Stimulated activated CD4-positive, alpha-beta T cell treated with anti-CD3 and anti-CD28 coated beads, Interleukin-15, amount 100 ng/mL, for 48 hours (primary cell): Measurements from ENCODE around the gene SERPINA6.
"Not testable (repeated sequence)": the region's sequence is repeated elsewhere in the genome, so short reads cannot be mapped to it uniquely, and the experiment has no call there.

ENCODE experiments used
- DNase-seq, 2 donors: peaks; one replicate each; pipeline ENCODE4 v3.0.0-alpha.2; 2020; ENCODE audit warnings: low read depth in 2 of 2

Gene SERPINA6, protein sequence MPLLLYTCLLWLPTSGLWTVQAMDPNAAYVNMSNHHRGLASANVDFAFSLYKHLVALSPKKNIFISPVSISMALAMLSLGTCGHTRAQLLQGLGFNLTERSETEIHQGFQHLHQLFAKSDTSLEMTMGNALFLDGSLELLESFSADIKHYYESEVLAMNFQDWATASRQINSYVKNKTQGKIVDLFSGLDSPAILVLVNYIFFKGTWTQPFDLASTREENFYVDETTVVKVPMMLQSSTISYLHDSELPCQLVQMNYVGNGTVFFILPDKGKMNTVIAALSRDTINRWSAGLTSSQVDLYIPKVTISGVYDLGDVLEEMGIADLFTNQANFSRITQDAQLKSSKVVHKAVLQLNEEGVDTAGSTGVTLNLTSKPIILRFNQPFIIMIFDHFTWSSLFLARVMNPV

DNA sequence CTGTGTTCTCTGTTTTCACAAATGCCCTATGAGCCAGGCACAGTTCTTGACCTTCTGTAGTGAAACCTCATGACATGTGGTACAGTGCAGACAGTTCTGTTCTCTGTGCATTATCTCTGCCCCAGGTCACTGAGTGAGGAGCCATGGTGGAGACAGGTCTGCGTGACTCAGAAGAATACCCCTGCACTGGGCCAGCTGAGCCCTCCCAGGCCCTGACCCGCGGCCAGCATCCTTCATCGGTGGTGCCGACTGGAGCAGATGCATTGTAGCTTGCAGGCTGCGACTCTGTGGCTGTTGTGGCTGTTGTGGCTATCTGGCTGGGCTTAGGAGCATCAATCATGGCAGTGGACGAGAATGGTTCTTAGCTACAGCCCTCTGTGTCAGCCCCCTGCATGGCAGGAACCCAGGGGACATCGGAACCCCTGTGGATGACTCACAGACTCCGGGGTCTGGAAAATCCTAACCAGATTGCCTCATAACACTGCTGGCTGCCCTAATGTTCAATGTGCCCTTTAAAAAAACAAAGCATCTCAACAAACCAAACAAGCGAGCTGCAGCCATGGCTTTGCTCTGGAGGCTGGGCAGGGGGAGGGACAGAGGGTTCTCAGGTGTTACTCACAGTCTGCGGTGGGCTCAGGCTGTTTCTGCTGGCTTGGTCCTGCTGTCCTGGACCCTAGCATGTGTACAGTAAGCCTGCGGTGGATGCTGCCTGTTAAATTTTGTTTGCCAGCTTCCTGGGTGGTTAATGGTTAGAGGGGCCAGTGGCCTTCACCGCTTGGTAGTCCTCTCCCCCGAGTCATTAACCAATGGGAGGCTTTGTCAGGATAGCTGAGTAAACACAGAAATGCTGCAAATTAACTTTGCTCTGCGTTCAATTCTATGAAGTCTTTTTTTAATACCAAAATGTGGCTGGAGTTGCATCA, at the start of gene SERPINA6:
Gene SERPINA6 (minus strand): TSS at position 689 of the 923 bp plus-strand sequence. CDS start 8,688 bp downstream, outside the sequence.
- DNase-seq, result no peak

DNA sequence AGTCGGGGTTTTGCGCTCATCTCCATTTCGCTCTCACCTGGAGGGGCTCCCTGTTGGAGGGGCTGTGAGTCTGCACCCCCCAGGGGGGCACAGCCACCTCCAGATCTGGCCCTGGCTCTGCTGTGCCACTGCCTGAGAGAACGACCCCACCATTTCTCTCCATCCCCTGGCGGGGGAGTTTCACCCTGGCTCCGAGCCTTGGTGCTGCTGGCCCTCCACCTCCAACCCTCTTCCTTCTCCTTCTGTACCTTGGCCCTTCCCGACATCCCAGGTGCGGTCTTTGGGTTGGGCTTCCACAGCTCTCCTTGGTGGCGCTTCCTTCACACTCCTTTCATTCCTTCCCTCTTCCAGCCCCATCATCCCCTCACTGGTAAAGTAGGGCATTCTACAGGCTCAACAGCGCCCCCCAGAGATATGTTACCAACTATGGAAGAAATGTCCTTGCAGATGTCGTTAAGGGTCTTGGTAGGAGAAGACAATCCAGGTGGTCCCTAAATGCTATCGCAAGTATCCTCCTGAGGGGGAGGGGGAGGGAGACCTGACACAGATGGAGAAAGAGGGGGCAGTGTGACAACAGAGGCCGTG, 49.0 kb upstream of the SERPINA6 start:
- no peak for DNase-seq

DNA sequence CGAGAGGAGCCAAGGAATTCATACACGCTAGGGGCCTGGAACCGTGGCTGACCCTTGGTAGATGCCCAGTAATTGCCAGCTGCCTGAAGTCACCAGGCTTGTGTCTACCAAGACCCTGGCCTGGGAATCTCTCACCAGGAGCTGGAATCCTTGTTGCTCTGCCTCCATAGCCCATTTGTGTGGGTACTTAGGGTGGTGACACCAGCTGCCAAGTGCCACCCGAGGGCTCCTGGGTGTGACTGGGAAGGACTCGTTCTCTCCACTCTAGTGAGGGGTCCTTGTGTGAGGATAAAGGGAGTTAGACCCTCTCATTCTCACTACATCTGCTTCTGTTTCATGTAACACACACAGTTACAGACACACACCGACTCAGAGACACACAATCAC, 47.4 kb upstream of the SERPINA6 start:
- DNase-seq, result no peak

DNA sequence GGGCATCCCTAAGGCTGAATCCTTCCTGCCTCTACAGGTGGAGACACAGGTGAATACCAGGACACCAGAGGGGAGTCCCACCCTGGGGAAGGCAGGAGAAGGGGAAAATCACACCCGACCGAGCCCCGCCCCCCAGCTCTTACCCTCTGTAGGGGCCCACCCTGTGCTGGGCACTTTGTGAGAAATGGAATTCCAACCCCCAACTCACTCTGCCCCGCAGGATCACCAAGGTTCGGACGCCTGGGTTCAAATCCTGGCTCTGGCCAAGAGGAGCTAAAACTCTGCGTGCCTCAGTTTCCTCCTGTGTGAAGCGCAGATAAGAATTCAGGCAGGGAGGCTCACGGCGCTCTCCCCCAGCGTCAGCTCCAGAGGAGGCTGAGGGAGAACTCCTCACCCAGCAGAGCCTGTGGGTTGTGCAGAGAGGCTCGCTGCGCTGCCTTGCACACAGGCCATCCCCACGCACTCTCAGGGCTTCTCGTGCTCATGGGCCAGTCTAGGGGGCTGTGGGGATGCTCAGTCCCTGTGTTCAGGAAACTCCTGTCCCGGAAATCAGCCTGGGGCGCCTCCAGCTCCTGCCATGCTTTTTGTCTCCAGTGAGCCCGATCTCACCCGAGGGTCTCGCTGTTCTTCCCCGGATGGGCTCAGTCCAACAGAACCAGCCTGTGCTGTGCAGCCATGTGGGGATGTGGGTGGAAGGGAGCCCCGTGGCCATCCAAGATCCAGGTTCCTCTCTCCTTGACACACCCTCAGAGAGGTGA, 46.8 kb upstream of the SERPINA6 start:
- DNase-seq, result not testable (repeated sequence)

DNA sequence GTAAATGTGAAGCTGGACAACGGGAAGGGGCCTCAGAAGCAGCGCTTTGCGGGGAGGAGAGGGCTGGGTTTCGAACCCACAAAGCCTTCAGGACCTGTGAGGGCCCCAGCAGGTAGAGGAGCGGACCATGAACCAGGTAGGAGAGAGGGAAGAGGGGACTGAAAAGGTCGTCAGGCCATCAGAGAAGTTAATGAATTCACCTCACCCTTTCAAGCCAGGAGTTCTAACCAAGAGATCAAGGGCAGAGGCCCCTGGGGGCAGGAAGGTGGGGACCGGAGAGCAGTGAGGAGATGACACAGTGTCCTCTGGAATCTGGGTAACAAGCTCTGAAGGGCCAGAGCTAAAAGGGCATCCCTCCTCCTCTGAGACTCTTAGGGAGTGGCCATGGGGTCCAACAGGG, 45.8 kb upstream of the SERPINA6 start:
- no peak for DNase-seq

DNA sequence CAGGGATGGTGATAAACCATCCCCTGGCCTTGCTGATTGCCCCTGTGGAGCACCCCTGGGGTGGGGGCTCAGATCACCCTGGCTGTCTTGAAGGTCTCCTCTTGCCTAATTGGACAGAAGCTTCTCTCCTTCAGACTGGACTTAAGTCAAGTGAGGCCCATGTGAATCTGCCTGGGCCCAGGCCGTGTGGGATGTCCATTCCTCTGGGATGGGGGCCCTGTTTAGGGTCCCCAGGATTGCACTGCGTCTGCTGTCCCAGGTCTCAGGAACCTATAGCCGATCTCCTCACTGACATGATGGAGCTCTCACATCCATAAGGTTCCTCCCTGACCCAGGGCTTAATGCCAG, 45.1 kb upstream of the SERPINA6 start:
- DNase-seq, result no peak

DNA sequence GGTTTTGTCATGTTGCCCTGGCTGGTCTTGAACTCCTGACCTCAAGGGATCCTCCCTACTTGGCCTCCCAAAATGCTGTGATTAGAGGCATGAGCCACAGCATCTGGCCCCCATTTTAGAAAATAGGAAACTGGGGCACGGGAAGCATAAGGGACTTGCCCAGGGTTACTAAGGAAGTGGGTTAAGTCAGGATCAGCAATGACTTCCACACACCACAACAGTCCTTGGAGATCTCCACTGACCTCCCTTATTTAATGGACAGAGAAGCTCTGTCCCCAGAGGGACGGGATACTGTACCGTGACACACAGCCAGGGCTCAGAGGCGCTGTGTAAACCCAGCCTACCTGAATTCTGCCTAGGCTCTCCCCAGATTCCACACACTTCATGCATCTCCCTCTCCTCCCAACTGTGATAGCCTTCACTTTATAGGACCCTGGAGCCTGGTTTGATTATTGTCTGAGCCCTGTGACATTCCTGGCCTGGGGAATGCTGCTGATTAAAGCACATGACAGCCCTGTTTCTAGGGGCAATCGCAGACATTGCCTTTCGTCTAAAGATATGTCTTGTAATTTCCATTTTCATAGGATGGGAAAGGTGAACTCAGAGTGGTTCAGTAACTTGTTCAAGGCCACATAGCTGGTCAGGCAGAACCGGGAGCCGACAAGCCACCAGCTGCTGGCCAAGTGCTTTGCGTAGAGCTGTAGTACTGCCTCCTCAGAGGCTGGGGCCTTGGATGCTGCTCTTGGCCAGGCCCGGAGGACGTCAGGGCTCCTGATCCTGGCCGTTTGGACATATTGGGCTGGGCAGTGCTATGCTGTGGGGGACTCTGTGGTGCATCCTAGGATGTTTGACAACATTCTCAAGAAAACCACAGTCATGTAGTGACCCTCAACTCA, 44.5 kb upstream of the SERPINA6 start:
- no peak for DNase-seq

DNA sequence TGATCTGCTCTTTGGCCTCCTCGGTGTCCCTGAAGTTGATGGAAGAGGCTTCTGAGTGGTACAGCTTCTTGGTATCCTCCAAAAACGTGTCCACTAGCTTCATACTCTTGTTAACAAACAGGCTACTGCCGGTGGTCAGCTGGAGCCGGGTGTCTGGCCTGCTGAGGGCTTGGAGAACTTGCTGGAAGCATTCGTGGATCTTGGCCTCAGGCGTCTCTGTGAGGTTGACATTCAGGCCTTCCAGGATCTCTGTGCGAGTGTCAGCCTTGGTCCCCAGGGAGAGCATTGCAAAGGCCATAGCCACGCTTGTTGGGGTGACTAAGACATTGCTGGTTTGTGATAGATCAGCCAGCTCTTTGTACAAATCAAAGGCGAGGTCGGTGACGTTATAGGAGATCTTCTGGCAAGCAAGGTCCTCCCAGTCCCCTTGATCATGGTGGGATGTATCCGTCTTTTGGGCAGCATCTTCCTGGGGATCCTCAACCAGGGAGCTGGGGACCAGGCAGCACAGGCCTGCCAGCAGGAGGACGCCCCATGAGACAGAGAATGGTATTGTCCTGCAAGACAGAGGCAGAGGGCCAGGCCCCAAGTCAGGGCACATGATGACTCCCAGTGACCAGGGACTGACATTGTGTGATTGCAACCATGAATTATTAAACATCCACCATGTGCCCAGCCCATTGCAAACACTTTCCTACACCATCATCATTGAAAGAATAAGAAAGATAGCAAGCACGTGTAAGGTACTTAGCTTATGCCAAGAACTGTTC, 43.2 kb upstream of the SERPINA6 start, which contains the start of gene SERPINA2:
Gene SERPINA2 (minus strand): TSS at position 553 of the 770 bp plus-strand sequence.
- DNase-seq, result no peak

DNA sequence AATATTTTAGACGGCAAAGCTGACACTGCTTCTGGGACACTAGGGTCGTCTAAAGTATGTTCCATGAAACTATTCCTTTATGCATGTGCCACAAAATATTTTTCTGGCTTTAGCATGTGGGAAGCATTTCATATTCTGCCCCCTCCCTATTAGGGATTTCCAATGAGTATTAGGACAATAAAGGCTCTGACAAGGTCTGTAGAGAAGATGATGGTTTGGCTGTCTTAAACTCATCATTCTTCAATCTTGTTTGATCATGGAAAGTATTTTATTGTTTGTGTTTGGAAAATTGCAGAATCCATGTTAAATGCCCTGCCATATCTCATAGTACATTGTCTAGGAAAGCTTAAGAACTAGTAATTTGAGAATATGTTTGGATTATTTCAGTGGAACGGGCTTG, 42.5 kb upstream of the SERPINA6 start:
- no peak for DNase-seq

DNA sequence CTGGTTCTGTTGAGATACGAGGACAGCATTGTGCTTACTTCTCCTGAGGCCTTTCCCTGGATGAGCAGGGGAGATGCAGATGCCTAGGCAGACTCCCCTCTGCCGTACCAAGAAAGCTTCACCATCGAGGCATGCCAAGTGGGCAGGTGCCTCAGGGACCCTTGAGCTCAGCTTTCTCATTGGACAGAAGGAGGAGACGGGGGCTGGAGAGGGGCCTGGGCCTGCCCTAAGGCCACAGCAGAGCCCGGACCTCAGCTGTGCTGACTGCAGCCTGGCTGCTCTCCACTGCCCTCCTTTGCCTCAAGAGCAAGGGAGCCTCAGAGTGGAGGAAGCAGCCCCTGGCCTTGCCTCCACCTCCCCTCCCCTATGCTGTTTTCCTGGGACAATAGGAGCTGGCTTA, 41.8 kb upstream of the SERPINA6 start:
- DNase-seq, result no peak

DNA sequence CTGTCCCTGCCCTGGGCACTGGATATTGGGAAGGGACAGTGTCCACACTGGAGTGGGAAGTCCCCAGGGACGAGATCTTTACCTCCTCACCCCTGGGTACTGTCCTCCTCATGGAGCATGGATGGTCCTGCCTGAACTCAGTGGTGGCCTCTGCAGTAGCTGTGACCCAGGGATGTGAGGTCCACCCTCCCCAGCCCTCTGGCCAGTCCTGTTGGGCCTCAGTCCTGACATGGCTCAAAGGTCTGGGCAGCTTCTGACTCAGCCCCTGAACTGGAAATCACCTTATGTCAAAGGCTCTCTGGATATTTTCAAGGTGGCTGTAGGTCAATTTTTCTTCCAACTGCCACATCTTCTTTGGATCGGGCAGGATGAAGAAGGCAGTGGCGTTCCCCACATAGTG, 40.9 kb upstream of the SERPINA6 start:
- no peak for DNase-seq

DNA sequence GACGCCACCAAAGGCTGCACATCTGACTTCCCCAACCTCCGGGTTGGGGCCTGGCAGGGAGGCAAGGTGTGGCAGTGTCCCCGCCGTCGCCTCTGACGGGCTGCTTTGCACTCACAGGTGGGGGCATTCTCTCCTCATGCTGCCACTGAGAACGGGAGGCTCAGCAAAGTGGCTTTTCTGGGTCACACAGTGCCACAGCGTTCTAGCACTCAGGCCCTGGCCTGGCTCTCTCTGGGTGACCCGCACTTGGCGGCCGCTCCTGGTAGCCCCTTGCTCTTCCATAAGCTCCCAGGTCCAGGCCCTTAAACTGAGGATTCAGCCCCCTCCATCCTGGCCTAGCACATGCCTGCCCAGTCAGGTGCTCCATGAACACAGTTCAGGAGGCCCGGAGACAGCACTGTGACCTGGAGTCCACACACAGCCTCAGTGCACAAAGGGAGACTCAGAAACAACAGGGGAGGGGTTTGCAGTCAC, 40.1 kb upstream of the SERPINA6 start:
- DNase-seq, result no peak

DNA sequence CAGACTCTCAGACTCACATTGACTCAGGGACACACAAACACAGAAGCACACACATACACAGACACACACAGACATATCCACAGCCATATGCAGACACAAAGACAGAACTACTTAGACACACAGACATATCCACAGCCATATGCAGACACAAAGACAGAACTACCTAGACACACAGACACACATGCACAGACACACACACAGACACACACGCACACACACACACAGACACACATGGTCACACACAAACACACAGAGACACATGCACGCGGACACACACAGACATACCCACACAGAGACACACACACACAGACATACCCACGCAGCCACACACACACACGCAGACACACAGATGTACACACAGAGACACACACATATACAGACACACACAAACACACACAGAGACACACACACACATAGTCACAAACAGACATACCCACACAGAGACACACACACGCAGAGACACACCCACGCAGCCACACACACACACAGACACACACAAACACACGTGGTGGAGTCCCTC, 39.5 kb upstream of the SERPINA6 start:
- no peak for DNase-seq

DNA sequence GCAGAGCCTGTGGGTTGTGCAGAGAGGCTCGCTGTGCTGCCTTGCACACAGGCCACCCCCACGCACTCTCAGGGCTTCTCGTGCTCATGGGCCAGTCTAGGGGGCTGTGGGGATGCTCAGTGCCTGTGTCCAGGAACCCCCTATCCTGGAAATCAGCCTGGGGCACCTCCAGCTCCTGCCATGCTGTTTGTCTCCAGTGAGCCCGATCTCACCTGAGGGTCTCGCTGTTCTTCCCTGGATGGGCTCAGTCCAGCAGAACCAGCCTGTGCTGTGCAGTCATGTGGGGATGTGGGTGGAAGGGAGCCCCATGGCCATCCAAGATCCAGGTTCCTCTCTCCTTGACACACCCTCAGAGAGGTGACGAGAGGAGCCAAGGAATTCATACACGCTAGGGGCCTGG, 38.5 kb upstream of the SERPINA6 start:
- no peak for DNase-seq

DNA sequence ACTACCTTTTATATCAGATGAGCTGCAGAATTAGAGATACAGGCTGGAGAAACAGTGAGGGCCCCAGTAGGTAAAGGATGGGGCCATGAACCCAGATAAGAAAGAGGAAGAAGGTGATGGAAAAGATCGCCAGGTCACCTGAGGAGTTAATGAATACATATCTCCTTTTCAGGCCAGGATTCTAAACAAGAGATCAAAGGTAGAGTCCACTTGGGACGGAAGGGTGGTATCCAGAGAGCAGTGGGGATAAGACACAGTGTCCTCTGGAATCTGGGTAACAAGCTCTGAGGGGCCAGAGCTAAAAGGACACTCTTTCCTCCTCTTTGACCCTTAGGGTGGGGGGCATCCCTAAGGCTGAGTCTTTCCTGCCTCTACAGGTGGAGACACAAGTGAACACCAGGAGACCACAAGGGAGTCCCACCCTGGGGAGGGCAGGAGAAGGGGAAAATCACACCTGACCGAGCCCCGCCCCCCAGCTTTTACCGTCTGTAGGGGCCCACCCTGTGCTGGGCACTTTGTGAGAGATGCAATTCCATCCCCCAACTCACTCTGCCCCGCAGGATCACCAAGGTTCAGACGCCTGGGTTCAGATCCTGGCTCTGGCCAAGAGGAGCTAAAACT, 37.9 kb upstream of the SERPINA6 start:
- DNase-seq, result no peak

DNA sequence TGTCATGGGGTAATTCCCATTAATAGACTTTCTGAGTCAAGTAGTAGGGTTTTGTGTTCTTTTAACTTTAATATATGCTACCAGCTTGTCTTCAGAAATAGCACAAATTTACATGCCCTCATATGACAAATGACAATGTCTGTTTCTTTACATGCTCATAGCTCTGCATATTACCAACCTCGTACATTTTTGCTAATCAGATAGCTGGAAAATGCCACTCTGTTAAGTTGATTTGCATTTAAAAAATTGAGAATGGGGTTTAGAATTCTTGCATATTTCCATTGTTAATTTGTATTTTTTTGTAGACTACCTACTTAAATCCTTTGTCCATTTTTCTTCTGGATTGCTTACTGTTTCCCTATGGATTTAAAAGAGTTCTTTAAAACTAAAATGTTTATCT, 34.0 kb upstream of the SERPINA6 start:
- DNase-seq, result no peak

DNA sequence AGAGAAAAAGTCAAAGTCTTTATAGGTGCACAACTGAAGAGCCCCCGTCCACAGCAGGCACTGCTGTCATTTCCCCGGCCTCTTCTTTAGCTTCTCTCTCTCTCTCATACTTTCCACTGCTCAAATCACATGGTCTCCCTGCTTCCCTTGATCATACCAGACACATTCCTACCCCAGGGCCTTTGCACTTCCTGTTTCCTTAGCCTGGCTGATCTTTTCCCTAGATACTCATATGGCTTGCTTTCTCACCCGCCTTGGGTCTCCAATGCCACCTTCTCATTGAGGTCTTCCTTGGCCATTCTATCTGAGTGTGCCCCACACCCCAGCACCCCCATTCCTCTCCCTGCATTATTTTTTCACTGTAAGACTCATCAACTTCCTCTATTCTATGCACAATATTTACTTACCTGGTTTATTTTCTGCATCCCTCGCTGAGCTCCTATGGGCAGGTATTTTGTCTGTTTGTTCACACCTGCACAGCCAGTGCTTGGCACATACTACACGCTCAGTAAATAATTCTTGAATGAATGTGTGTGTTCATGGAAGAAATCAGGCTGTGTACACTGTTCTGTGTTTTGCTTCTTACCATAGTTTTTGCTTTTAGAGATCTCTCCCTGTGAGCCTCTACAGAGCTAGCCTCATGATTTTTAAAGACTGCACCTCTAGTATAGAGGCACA, 33.4 kb upstream of the SERPINA6 start:
- DNase-seq, result no peak

DNA sequence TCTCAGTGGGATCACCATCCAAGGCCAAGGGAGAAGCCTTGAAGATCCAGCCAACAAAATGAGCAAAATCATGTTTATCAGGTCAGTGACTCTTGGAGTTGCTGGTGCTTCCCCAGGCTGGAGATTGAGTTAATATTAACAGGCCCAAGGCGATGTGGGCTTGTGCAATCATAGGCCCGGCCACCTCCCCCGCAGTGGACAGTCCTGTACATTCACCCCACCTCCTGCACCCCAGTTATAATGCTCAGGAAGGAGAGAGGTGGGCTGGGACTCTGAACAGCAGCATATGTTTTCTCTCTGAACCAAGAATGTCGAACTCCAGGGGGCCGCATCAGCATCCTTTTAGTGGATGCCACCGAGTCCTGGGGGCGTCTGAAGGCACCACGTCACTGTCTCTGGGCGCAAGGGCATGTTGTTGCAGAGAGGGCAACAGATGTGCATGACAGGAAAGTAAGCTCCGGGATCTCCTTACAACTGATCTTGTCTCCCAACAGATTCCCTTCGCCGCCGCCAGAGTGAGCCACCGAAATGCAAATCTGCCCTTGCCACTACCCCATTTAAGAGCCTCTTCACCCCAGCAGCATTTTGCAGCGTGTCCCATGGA, 32.2 kb upstream of the SERPINA6 start:
- DNase-seq, result no peak
